GM19193 (cell line): Measurements from ENCODE around the gene PGM5.

Experiments used
- POLR2A ChIP-seq: IDR thresholded peaks from 4 replicates; pipeline ENCODE4 v1.6.1; 2011; ENCODE audit not compliant: insufficient read depth, insufficient read length; ENCODE audit errors: extremely low read depth

PGM5 gene

GRCh38 chr9:68522131-68522530 is 165.7 kb downstream of the PGM5 start:
- TF ChIP-seq POLR2A = no peak

GRCh38 chr9:68522954-68523353 is 166.5 kb downstream of the PGM5 start:
- no peak for TF ChIP-seq POLR2A

- no peak for TF ChIP-seq POLR2A
These were observed 167.0 kb downstream of the PGM5 start for GRCh38 chr9:68523367-68523936.

GRCh38 chr9:68530618-68531017 is 174.2 kb downstream of the PGM5 start:
- no peak for TF ChIP-seq POLR2A

- no peak for TF ChIP-seq POLR2A
These were observed 175.7 kb downstream of the PGM5 start for GRCh38 chr9:68532131-68532530.

GRCh38 chr9:68533678-68534077 is 177.3 kb downstream of the PGM5 start:
- TF ChIP-seq POLR2A = no peak

- TF ChIP-seq POLR2A = no peak
These were observed 180.6 kb downstream of the PGM5 start for GRCh38 chr9:68536876-68537615.

- no peak for TF ChIP-seq POLR2A
These were observed 181.1 kb downstream of the PGM5 start for GRCh38 chr9:68537616-68537880.

- TF ChIP-seq POLR2A = no peak
These were observed 181.8 kb downstream of the PGM5 start for GRCh38 chr9:68538200-68538599.

- TF ChIP-seq POLR2A = no peak
These were observed 184.5 kb downstream of the PGM5 start, which contains the start of gene TMEM252 for GRCh38 chr9:68540712-68541535. Gene TMEM252, minus strand, starts transcription at chr9:68540883. Its CDS starts 69 bp downstream, at chr9:68540814.

GRCh38 chr9:68541568-68541967 is 185.2 kb downstream of the PGM5 start:
- no peak for TF ChIP-seq POLR2A

- TF ChIP-seq POLR2A = no peak
These were observed 188.8 kb downstream of the PGM5 start for GRCh38 chr9:68545033-68545705.

GRCh38 chr9:68546596-68547390 is 190.4 kb downstream of the PGM5 start:
- TF ChIP-seq POLR2A = no peak

GRCh38 chr9:68547417-68547816 is 191.0 kb downstream of the PGM5 start:
- no peak for TF ChIP-seq POLR2A
